ENCODE data around the gene MYZAP. TPM values are rescaled to one million over a fixed set of nuclear protein-coding genes. Genes with fewer than 3 reads are reported as not detected.

MYZAP gene
- total RNA-seq, 1 experiment from 2014 or later: 0.63 TPM

- WGBS (ENCODE audit: extremely low coverage, insufficient read length, low lambda C conversion rate): no CpG with 5 or more reads among the region's 3 CpGs
- H2BK12ac ChIP-seq (ENCODE audit: insufficient read length, low read depth, low read length): no peak overlapping the region
Observed at GRCh38 chr15:57607570-57608000, 15.9 kb downstream of the MYZAP start.

More at GRCh38 chr15:57607570-57608000, 15.9 kb downstream of the MYZAP start:
- H3K36me3 Mint-ChIP-seq (ENCODE audit: insufficient read depth in 1 of 3, low read depth in 3 of 3): no peaks in the 10 kb centered on the region
- Histone ChIP-seq H3K27me3 (ENCODE audit: insufficient read depth, low read length) (no peaks in the 10 kb centered on the region), H2AK5ac (ENCODE audit: insufficient read length, low read length) (no peak overlapping the region), H3K23ac (ENCODE audit: insufficient read length, low read depth, low read length) (no peak overlapping the region), H3K9me3 (ENCODE audit: control insufficient read depth, low read depth, low read length) (no peaks in the 10 kb centered on the region), H2BK15ac (ENCODE audit: low read depth, low read length) (no peak overlapping the region), H3K79me2 (ENCODE audit: insufficient read depth, low read length) (no peaks in the 10 kb centered on the region), H2BK5ac (ENCODE audit: insufficient read length, low read length) (no peak overlapping the region), H3K27ac (ENCODE audit: insufficient read length, low read depth, low read length) (no peak overlapping the region), H3K18ac (ENCODE audit: insufficient read length, low read depth, low read length) (no peak overlapping the region), H3K79me1 (ENCODE audit: insufficient read depth, low read depth, low read length, poor library complexity, severe bottlenecking) (no peaks in the 10 kb centered on the region), H3K14ac (ENCODE audit: insufficient read depth, low read length) (no peak overlapping the region), H3K9ac (ENCODE audit: extremely low read depth, insufficient read length, low read length) (no peak overlapping the region), H3K4me1 (ENCODE audit: insufficient read depth, low read length) (no peaks in the 10 kb centered on the region), H4K91ac (ENCODE audit: insufficient read length, low read depth, low read length) (no peak overlapping the region), H4K20me1 (ENCODE audit: control insufficient read depth, insufficient read depth, insufficient read length) (no peaks in the 10 kb centered on the region), H3T11ph (ENCODE audit: low read length) (no peak overlapping the region), H3K4me2 (ENCODE audit: insufficient read depth, insufficient read length, low read length) (no peak overlapping the region), H4K8ac (replicated peaks; ENCODE audit: insufficient read length, low read depth, low read length) (no peak overlapping the region), H3K4ac (ENCODE audit: low read depth, low read length) (no peak overlapping the region), H4K5ac (ENCODE audit: insufficient read length, low read depth, low read length) (no peak overlapping the region), H2BK120ac (ENCODE audit: low read depth, low read length, poor library complexity, severe bottlenecking) (no peak overlapping the region), H2AFZ (ENCODE audit: low read length) (no peak overlapping the region), H2BK20ac (ENCODE audit: low read depth, low read length, poor library complexity, severe bottlenecking) (no peak overlapping the region), H3K23me2 (ENCODE audit: insufficient read length, low read depth, low read length, poor library complexity, severe bottlenecking) (no peaks in the 10 kb centered on the region), H3K56ac (ENCODE audit: insufficient read length, low read depth, low read length) (no peak overlapping the region)
- H3K4me3 Mint-ChIP-seq: no peak overlapping the region
- no peak overlapping the region for H3K27ac Mint-ChIP-seq
- H3K27me3 Mint-ChIP-seq (ENCODE audit: low read depth): no peaks in the 10 kb centered on the region; the same call in 1 of the 2 replicates
- DNase-seq: no peak
- H3K4me1 Mint-ChIP-seq: peaks cover 6 to 10% of the 10 kb centered on the region in 2 experiments
- H3K9me3 Mint-ChIP-seq: no peaks in the 10 kb centered on the region
- TF ChIP-seq CTCF (conservative IDR thresholded peaks at IDR 0.05): no peak
